GM18861 (cell line): ENCODE data around the gene UBE2E3.
A peak's percentile ranks its signal among the peaks of the same experiment; 100 is the strongest.

Source experiments
- ATAC-seq: cut with Tn5 transposase; IDR thresholded peaks from one replicate; pipeline ENCODE4 v1.9.1; 2021; ENCODE audit not compliant: unreplicated experiment

The UBE2E3 gene

GRCh38 chr2:180978903-180979748 is 1.3 kb upstream of the UBE2E3 start:
- ATAC-seq: no peak

- ATAC-seq: no peak
These were observed 678 bp upstream of the UBE2E3 start for GRCh38 chr2:180979749-180980105.

- no peak for ATAC-seq
These were observed 822 bp downstream of the UBE2E3 start for GRCh38 chr2:180980943-180981911.

- peak; percentile 52 for ATAC-seq
These were observed 3.2 kb downstream of the UBE2E3 start for GRCh38 chr2:180983468-180984242.

- no peak for ATAC-seq
These were observed 5.5 kb downstream of the UBE2E3 start for GRCh38 chr2:180985771-180986395.

GRCh38 chr2:180987146-180987545 is 6.7 kb downstream of the UBE2E3 start:
- no peak for ATAC-seq

GRCh38 chr2:180990337-180990736 is 9.9 kb downstream of the UBE2E3 start:
- no peak for ATAC-seq

GRCh38 chr2:180990794-180991193 is 10.4 kb downstream of the UBE2E3 start:
- ATAC-seq: no peak

- no peak for ATAC-seq
These were observed 11.0 kb downstream of the UBE2E3 start for GRCh38 chr2:180991361-180991760.

- peak; percentile 70 for ATAC-seq
These were observed 11.4 kb downstream of the UBE2E3 start for GRCh38 chr2:180991820-180992219.

GRCh38 chr2:180992994-180993393 is 12.6 kb downstream of the UBE2E3 start:
- no peak for ATAC-seq

GRCh38 chr2:180999274-180999964 is 19.0 kb downstream of the UBE2E3 start:
- no peak for ATAC-seq

GRCh38 chr2:181004647-181005325 is 24.4 kb downstream of the UBE2E3 start:
- no peak for ATAC-seq

GRCh38 chr2:181005326-181005655 is 24.9 kb downstream of the UBE2E3 start:
- ATAC-seq: no peak

GRCh38 chr2:181005809-181006208 is 25.4 kb downstream of the UBE2E3 start:
- no peak for ATAC-seq

- ATAC-seq: no peak
These were observed 26.9 kb downstream of the UBE2E3 start for GRCh38 chr2:181007086-181007837.

- ATAC-seq: no peak
These were observed 28.0 kb downstream of the UBE2E3 start for GRCh38 chr2:181008407-181008806.

GRCh38 chr2:181021199-181021789 is 40.9 kb downstream of the UBE2E3 start:
- ATAC-seq: no peak
